K562 (cell line): ENCODE data around the gene MAK.

Experiments used
- CTCF ChIP-seq, 3 experiments: IDR thresholded peaks in 2 of 3; conservative IDR thresholded peaks in 1 of 3; 2 replicates each; pipeline ENCODE4 v1.5.1; 2011 to 2012; ENCODE audit warnings: low read length in 3 of 3, mild to moderate bottlenecking in 3 of 3, control low read depth in 2 of 3, improper control_type of control experiment in 1 of 3, inconsistent platforms in 1 of 3, low read depth in 1 of 3, mixed read lengths in 1 of 3, moderate library complexity in 1 of 3; ENCODE audit not compliant: insufficient read depth in 2 of 3
- ESRRA ChIP-seq: fragments of 450-650 bp; IDR thresholded peaks from 2 replicates; pipeline ENCODE4 v1.6.1; 2014; ENCODE audit warnings: low read depth, mild to moderate bottlenecking, moderate library complexity, borderline replicate concordance
- HDAC1 ChIP-seq, 2 experiments: fragments of 450-650 bp; IDR thresholded peaks; 2 replicates each; pipeline ENCODE4 v1.6.1; 2016 to 2017; ENCODE audit warnings: inconsistent platforms in 1 of 2, mild to moderate bottlenecking in 1 of 2, moderate library complexity in 1 of 2
- HLTF ChIP-seq: fragments of 450-650 bp; IDR thresholded peaks from 2 replicates; pipeline ENCODE4 v1.6.1; 2016
- NR3C1 ChIP-seq: sonication (generic); formaldehyde crosslinking; IDR thresholded peaks from 2 replicates; pipeline ENCODE4 v1.8.1; 2022; ENCODE audit warnings: missing genetic modification reagents
- POLR3A ChIP-seq: IDR thresholded peaks from 2 replicates; pipeline ENCODE4 v1.6.1; 2011; ENCODE audit warnings: borderline replicate concordance, mild to moderate bottlenecking, moderate library complexity; ENCODE audit not compliant: insufficient read length, insufficient read depth; ENCODE audit errors: extremely low read depth
- SPI1 ChIP-seq: IDR thresholded peaks from 2 replicates; pipeline ENCODE4 v1.6.1; 2011; ENCODE audit warnings: low read depth, low read length, control low read depth, borderline replicate concordance
- ZBTB7A ChIP-seq: IDR thresholded peaks from 2 replicates; pipeline ENCODE4 v1.6.1; 2011; ENCODE audit warnings: low read depth, mild to moderate bottlenecking, low read length, moderate library complexity, borderline replicate concordance; ENCODE audit not compliant: control insufficient read depth
- ZNF639 ChIP-seq, 2 experiments: fragments of 200-800 bp in 1 of 2; sonication (Bioruptor generic) in 1 of 2; sonication (generic) in 1 of 2; formaldehyde crosslinking in 1 of 2; IDR thresholded peaks in 1 of 2; conservative IDR thresholded peaks in 1 of 2; 2 replicates each; pipeline versions ENCODE4 v1.5.0 to v1.6.1; 2016 to 2020; ENCODE audit warnings: missing compliant biosample characterization in 1 of 2, missing genetic modification characterization in 1 of 2, missing genetic modification reagents in 1 of 2

- TF ChIP-seq ESRRA (no peak), CTCF (IDR thresholded peaks at IDR 0.05 in 2 of 3, conservative IDR thresholded peaks at IDR 0.05 in 1 of 3; ENCODE audit: insufficient read depth in 2 of 3, low read depth in 1 of 3, low read length in 3 of 3) (no peak), POLR3A (no peak), SPI1 (no peak), HLTF (no peak), NR3C1 (CRISPR knock-in tag) (no peak), ZNF639 (CRISPR knock-in tag; conservative IDR thresholded peaks at IDR 0.05 in 1 of 2, IDR thresholded peaks at IDR 0.05 in 1 of 2) (no peak), ZBTB7A (no peak), HDAC1 (IDR thresholded peaks at IDR 0.05) (no peak)
Observed at GRCh38 chr6:10713962-10714361, 124.4 kb downstream of the MAK start.
